Osteoblast (primary cell): ENCODE data around the gene GNB3. TPM values are rescaled to one million over a fixed set of nuclear protein-coding genes. Genes with fewer than 3 reads are reported as not detected.

ENCODE experiments used
- DNase-seq: peaks from one replicate; pipeline ENCODE4 v3.0.0; 2011; ENCODE audit warnings: low spot score, mixed read lengths; ENCODE audit not compliant: insufficient read length; ENCODE audit errors: missing footprints
- H2AFZ ChIP-seq: 2 replicates; pipeline ENCODE4 v1.6.0; 2011; ENCODE audit warnings: mild to moderate bottlenecking, low read length
- H3K27ac ChIP-seq: 2 replicates; pipeline ENCODE4 v1.5.1; 2011; ENCODE audit warnings: mild to moderate bottlenecking, low read depth, low read length, moderate library complexity
- H3K27me3 ChIP-seq: 2 replicates; pipeline ENCODE4 v1.6.0; 2012; ENCODE audit warnings: mild to moderate bottlenecking, control low read depth, inconsistent platforms, low read length, moderate library complexity; ENCODE audit not compliant: insufficient read depth
- H3K36me3 ChIP-seq: 2 replicates; pipeline ENCODE4 v1.5.1; 2011; ENCODE audit warnings: mild to moderate bottlenecking, low read length, control low read depth, moderate library complexity; ENCODE audit not compliant: insufficient read depth
- H3K4me1 ChIP-seq: 2 replicates; pipeline ENCODE4 v1.5.1; 2011; ENCODE audit warnings: mild to moderate bottlenecking, low read length, control low read depth, moderate library complexity; ENCODE audit not compliant: insufficient read depth
- H3K4me2 ChIP-seq: 2 replicates; pipeline ENCODE4 v1.6.0; 2011; ENCODE audit warnings: mild to moderate bottlenecking, low read length; ENCODE audit not compliant: insufficient read depth
- H3K4me3 ChIP-seq: fragments of 200-600 bp; sonication (generic); 3 replicates; pipeline ENCODE4 v1.5.1; 2012; ENCODE audit warnings: mild to moderate bottlenecking, low read length, inconsistent platforms; ENCODE audit not compliant: insufficient read depth
- H3K79me2 ChIP-seq: 2 replicates; pipeline ENCODE4 v1.6.0; 2012; ENCODE audit warnings: mild to moderate bottlenecking, low read length, control low read depth, inconsistent platforms; ENCODE audit not compliant: insufficient read depth
- H3K9me3 ChIP-seq: 2 replicates; pipeline ENCODE4 v1.5.1; 2011; ENCODE audit warnings: low read depth, low read length, control low read depth
- H4K20me1 ChIP-seq: 2 replicates; pipeline ENCODE4 v1.6.0; 2012; ENCODE audit warnings: mild to moderate bottlenecking, low read length, control low read depth; ENCODE audit not compliant: insufficient read depth
- total RNA-seq: library from RNA; depleted of rRNA; stranded (reverse); fragments of >200 nt; gene quantifications from 2 replicates; pipeline ENCODE4 v1.2.3, GENCODE V29; 2012
- TF ChIP-seq, protein P1 (sequence below): IDR thresholded peaks from 2 replicates; pipeline ENCODE4 v1.5.1; 2011; ENCODE audit warnings: mild to moderate bottlenecking, low read depth, low read length, moderate library complexity; ENCODE audit errors: extremely low read depth

GNB3 gene
- total RNA-seq, 1 donor = 1.4 TPM

DNA sequence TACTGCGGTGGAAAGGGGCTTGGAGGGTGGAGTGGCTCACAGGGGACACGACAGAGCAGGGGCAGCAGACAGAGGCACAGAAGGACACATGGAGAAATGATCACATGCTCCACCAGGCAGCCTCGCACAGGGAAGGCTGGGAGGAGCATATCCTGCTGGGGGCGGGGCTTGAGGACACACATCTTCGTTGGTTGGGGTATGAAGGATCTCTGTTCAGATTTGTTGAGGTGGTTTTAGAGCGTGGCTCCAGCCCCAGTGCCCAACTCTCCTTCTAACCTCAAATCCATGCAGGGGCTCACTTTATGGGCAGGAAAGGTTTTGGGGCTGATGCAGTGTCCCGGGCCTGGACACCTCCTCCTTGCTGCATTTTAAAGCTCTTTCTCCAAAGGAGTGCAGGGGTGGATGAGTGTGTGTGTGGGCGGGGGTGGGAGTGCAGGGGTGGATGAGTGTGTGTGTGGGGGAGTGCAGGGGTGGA, 13.3 kb upstream of the GNB3 start:
- H3K27ac ChIP-seq = peak overlapping the region; percentile 8
- H4K20me1 ChIP-seq = peaks cover 5% of the 10 kb centered on the region
- peaks cover 20% of the 10 kb centered on the region for H3K36me3 ChIP-seq
- H3K27me3 ChIP-seq = peaks cover 7% of the 10 kb centered on the region
- H3K4me3 ChIP-seq = peak overlapping the region; percentile 16
- H3K9me3 ChIP-seq = no peaks in the 10 kb centered on the region
- TF ChIP-seq, protein P1, sequence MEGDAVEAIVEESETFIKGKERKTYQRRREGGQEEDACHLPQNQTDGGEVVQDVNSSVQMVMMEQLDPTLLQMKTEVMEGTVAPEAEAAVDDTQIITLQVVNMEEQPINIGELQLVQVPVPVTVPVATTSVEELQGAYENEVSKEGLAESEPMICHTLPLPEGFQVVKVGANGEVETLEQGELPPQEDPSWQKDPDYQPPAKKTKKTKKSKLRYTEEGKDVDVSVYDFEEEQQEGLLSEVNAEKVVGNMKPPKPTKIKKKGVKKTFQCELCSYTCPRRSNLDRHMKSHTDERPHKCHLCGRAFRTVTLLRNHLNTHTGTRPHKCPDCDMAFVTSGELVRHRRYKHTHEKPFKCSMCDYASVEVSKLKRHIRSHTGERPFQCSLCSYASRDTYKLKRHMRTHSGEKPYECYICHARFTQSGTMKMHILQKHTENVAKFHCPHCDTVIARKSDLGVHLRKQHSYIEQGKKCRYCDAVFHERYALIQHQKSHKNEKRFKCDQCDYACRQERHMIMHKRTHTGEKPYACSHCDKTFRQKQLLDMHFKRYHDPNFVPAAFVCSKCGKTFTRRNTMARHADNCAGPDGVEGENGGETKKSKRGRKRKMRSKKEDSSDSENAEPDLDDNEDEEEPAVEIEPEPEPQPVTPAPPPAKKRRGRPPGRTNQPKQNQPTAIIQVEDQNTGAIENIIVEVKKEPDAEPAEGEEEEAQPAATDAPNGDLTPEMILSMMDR = no peak
- DNase-seq = peak; percentile 100
- peak overlapping the region; percentile 65 for H3K4me2 ChIP-seq
- H2AFZ ChIP-seq = peak overlapping the region; percentile 4
- peaks cover 21% of the 10 kb centered on the region for H3K4me1 ChIP-seq
- H3K79me2 ChIP-seq = peaks cover 40% of the 10 kb centered on the region

DNA sequence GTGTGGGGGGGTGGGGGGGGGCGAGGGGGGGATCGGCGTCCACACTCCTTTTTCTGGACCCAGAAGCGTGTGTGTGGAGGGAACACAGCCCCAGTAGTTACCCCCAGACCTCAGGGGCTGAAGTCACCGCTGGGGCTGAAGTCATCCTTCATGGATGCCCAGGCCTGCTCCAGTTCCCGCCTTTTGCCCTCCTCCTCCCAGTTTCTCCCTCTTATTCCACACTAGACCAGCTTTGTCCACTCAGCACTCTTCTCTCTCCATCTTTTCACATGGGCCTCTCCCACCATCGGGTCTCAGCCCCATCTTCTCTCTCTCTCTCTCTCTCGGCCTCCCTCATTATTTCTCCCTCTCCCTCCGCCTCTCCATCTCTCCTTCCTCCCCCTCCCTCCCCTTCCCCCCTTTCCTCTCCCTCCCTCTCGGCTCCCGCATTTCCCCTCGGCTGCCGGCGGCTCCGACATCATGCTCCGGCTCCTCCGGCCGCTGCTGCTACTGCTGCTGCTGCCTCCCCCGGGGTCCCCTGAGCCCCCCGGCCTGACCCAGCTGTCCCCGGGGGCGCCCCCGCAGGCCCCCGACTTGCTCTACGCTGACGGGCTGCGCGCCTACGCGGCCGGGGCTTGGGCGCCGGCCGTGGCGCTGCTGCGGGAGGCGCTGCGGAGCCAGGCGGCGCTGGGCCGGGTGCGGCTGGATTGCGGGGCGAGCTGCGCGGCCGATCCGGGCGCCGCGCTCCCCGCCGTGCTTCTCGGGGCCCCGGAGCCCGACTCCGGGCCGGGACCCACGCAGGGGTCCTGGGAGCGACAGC, 12.5 kb upstream of the GNB3 start, which contains the start of gene P3H3:
Gene P3H3 (plus strand): TSS at position 426 of the 799 bp plus-strand sequence. CDS start 34 bp downstream, at position 460.
- H3K79me2 ChIP-seq = peaks cover 40% of the 10 kb centered on the region
- peak within 1 kb of the TSS; percentile 91 for H3K27ac ChIP-seq
- DNase-seq = peak; percentile 98
- peaks cover 21% of the 10 kb centered on the region for H3K4me1 ChIP-seq
- H3K36me3 ChIP-seq = peaks cover 21% of the 10 kb centered on the region
- TF ChIP-seq, protein P1 = no peak
- H3K4me3 ChIP-seq = peak within 1 kb of the TSS; percentile 99
- H3K4me2 ChIP-seq = peak within 1 kb of the TSS; percentile 91
- no peaks in the 10 kb centered on the region for H3K9me3 ChIP-seq
- H3K27me3 ChIP-seq = peaks cover under 1% of the 10 kb centered on the region
- peak within 1 kb of the TSS; percentile 86 for H2AFZ ChIP-seq
- H4K20me1 ChIP-seq = peaks cover 2% of the 10 kb centered on the region

DNA sequence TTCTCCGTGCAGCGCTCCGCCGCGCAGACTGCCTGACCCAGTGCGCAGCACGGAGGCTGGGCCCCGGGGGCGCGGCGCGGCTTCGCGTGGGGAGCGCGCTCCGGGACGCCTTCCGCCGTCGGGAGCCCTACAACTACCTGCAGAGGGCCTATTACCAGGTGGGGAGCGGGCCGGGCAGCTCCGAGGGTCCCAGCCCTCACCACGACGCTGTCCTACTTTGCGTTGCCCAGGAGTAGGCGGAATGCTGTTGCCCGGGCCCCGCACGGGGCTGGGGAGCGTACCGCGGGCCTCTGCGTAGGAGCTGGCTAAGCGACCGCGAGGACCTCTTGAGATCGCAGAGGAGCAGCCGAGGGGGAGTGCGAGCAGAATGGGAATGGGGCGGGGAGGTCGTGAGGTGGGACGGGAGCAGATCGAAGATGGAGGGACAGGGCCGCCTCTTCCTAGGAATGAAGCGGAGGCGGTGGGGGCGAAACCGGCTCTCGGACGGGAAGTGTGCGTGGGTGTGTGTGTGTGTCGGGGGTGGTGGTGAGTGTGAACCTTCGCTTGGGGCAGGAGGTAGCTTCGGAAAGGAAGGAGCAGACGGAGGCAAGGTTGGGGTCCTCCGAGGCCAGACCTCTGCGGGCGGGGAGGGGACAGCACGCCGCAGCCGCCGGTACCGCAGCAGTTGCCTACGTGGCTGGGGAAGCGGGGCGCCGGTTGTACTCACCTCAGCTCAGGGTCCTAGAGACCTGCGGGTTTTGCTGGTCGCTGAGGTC, 11.8 kb upstream of the GNB3 start:
- peak; percentile 97 for DNase-seq
- Histone ChIP-seq H3K36me3 (peaks cover 28% of the 10 kb centered on the region), H3K4me2 (peak overlapping the region; percentile 91), H4K20me1 (peaks cover 7% of the 10 kb centered on the region), H3K27ac (peak overlapping the region; percentile 91), H3K4me1 (peaks cover 21% of the 10 kb centered on the region), H3K4me3 (peak overlapping the region; percentile 99), H3K27me3 (no peaks in the 10 kb centered on the region), H3K79me2 (peaks cover 45% of the 10 kb centered on the region), H3K9me3 (no peaks in the 10 kb centered on the region), H2AFZ (peak overlapping the region; percentile 86)
- TF ChIP-seq, protein P1 = no peak
